HG03139 (cell line): ENCODE results near the gene GALNT18.

Experiments
- ATAC-seq: cut with Tn5 transposase; IDR thresholded peaks from one replicate; pipeline ENCODE4 v1.9.1; 2021; ENCODE audit not compliant: unreplicated experiment

Gene GALNT18

GRCh38 chr11:11624926-11625325, 3.1 kb upstream of the GALNT18 start:
- no peak for ATAC-seq

GRCh38 chr11:11624204-11624603, 2.4 kb upstream of the GALNT18 start:
- ATAC-seq, result no peak

GRCh38 chr11:11622772-11623171, 967 bp upstream of the GALNT18 start:
- no peak for ATAC-seq

GRCh38 chr11:11622340-11622706, 518 bp upstream of the GALNT18 start:
- ATAC-seq, result no peak

GRCh38 chr11:11620921-11621572, 758 bp downstream of the GALNT18 start:
- ATAC-seq, result no peak

DNA sequence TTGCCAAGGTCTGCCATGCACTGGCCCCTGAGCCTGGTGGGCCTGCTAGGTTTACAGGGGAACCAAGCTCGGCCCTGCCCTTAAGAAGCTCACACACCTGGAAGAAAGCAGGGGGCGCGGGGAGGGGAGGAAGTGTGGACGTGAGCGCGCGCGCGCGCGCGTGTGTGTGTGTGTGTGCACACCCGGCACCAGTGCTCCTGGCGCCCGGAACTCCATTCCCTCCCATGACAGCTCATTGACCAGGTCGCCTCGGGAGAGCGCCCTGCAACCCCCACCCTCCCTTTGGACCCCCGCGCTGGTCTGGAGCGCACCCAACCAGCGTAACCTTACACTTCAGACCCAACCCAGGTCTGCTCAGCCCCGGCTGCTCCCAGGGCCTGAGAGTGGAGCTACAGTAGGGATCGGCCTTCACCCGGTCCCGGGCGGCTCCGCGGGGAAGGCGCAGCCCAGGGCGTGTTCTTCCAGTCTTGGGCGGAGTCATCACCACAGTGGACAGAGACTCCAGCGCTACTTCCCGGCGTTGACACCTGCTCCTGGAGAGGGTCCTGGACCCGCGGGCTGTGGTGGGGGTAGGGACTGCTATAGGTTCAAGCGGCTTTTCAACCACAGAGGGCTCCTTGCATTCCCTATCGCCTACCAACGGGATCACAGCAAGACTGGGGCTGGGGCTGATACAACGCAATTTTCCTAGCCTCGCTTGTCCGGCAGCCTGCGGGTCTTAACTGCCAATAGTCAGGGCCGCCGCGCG, 1.5 kb downstream of the GALNT18 start:
- no peak for ATAC-seq

DNA sequence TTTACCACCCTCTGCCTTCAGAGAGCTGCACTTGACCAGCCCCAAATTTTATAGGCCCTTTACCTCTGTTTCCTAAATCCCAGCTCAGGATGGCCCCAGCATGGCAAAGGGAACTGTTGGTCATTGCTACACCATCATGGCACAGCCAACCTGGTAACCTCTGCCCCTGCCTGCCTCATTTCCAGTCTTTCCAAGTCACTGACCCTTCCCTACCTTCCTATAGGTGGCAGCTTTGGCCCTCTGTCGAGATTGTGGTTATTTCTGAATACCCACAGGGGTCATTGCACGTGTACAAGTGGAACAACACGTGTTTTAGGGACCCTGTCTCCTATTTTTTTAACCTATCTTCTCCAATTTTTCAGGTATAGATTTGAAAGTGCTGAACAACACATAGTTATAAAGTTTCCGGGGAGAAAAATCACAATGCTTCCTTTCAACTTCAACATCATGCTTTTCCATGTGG, 2.8 kb downstream of the GALNT18 start:
- ATAC-seq, result no peak

DNA sequence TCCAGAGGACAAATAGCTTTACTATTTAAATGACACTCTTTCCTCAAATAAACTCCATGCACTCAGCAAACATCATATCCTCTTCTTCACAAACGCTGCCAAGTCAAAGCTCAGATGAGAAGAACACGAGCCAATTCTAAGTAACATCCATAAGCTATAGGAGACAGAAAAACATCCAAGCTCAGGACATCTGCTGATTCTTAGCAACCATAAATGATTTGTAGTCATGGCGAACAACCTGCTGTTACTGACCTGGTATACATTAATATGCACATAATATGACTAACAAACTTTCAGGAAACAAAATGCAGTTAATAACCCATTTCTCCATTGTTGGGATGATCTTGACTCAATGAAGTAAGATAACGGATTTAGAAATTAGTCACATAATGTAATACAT, 6.7 kb downstream of the GALNT18 start:
- no peak for ATAC-seq

DNA sequence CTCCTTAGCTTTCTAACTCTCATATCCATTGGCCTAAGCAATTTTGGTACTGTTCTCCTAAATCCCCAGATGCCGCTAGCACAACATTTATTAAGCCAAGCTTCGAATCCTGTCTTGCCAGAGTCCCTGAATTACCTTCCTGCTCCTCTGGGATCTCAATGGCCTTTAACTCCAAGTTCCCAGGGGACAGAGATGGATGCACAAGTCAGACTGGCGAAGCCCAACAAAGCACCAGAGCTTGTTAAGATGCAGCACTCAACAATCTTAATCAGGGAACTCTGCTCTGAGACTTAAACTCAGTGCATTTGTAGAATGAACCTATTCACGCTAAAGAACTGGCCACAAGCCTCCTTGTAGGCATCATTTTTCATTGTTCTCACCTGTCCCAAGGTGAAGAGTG, 9.4 kb downstream of the GALNT18 start:
- ATAC-seq, result no peak

GRCh38 chr11:11611381-11611780, 10.4 kb downstream of the GALNT18 start:
- ATAC-seq, result no peak

DNA sequence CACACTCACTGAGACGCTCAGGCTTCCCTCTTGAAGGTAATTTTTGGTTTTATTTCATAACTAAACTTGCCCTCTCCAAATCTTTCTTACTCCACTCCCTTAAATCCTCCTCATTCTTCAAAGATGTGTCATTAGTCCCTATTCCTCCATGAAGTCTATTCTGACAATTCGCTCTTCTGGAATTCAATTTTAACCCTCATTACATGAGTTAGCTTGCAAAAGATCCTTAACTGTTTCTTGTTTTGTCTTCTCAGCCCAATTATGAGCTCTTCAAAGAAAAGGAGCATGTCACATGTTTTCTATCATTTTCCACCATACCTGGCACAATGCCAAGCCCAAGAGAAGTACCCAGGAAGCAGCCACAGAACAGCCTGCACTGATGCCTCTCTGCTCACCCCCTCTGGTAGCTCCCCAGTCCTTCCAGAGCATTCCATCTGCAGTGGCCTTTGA, 13.0 kb downstream of the GALNT18 start:
- ATAC-seq, result no peak

GRCh38 chr11:11607772-11608171, 14.0 kb downstream of the GALNT18 start:
- no peak for ATAC-seq

DNA sequence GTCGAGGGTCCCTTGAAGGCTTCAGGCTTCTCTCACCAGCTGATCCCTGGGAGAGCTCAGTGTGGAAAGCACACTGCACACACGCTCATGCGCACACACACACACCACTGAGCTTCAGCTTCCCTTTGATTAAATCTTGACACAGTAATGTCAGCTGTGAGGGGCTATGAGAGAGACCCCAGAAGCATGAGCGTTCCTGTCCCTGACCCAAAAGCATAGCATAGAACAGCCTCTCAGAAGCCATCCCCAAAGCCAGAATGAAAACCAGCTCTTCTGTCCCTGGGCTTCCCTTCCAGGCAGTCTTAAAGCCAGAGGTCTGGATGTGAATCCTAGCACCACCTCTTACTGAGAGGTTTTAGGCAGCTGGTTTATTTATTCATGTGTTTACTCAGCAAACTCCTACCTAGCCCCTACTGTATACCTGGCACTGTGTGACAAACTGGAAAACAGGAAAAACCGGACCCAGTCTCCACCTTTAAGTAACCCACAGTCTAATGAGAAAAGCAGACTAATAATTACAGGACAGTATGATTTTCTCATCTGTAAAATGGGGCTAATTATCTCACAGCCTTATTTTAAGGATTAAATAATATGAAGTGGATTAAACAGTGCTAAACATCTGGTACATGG, 15.9 kb downstream of the GALNT18 start:
- no peak for ATAC-seq

GRCh38 chr11:11605181-11605580, 16.6 kb downstream of the GALNT18 start:
- no peak for ATAC-seq

GRCh38 chr11:11604370-11604990, 17.3 kb downstream of the GALNT18 start:
- no peak for ATAC-seq

- ATAC-seq, result no peak
Observed at GRCh38 chr11:11602011-11602410, 19.8 kb downstream of the GALNT18 start.

- ATAC-seq, result no peak
Observed at GRCh38 chr11:11600288-11600687, 21.5 kb downstream of the GALNT18 start.

DNA sequence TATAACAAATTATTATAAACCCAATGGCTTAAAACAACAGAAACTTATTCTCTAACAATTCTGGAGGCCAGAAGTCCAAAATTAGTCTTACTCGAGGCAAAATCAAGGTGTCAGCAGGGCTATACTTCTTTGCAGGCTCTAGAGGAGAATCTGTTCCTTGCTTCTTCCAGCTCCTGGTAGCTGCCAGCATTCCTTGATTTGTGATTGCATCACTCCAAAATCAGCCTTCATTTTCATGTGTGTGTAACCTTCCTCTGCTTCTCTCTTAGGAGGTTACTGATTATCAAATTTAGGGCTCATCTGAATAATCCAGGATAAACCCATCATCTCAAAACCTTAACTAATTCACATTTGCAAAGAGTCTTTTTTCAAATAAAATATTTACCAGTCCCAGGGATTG, 23.6 kb downstream of the GALNT18 start:
- ATAC-seq, result no peak

DNA sequence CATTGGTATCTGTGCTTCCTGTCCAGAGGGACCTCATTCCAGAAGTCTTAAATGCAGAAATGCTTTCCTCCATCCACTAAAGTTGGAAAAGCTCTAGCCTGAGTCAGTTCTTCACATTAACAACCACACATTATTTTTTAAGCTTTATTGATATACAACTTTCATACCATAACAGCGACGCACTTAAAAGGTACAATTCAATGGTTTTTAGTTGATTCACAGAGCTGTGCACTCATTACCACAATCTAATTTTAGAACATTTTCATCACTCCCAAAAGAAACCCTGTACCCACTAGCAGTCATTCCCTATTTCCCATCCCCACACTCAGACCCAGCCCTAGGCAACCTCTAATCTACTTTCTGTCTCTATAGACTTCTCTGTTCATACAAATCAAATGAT, 27.6 kb downstream of the GALNT18 start:
- ATAC-seq, result no peak

- ATAC-seq, result no peak
Observed at GRCh38 chr11:11592146-11592684, 29.6 kb downstream of the GALNT18 start.

DNA sequence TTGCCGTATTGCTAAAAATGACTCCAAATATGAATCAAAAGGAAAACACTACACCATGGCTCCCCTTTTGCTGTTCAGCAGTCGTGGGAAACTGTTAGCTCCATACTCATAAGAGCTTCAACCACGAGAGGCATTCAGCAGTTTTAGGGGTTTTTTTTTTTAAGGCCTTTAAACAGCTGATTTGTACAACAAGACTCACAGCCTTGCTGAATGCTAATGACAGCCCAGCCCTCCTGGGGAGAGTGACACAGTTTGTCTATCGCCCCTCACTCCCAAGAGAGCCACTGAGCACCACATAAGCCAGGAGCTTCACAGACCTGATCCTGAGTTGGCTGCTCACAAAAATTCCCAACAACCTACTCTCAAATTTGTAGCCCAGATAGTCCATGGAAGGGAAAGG, 32.4 kb downstream of the GALNT18 start:
- no peak for ATAC-seq
